ENCODE results near the gene PPFIBP1. TPM values are rescaled to one million over a fixed set of nuclear protein-coding genes. Genes with fewer than 3 reads are reported as not detected.

The PPFIBP1 gene
- polyA plus RNA-seq, 1 donor (not counting 4 experiments of a cell fraction or from before 2014, with no cell fraction given), result 83.5 TPM

DNA sequence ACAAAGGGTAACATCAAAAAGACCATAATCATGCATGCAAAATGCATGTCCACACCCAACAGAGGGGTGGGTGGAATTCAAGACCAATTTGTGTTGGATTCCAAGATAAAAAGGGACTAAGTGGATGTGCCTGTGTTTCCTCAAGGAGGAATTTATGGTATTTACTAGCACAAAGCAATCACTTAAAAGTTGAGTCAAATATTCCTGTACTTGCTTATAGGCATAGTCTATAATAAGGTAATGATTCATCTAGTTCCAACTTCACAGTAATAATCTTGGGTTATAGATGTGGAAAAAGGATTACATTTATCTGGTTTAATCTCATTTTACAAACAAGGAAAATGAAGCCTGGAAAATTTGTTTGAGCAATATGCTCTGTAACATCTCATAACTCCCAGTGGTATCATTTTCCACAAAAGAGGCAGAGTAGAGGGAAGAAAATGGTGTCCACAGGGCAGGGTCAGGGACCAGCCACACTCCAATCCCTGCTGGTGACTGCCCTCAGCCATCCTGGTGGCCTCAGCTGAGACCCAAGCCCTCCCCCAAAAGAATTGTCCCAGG is 91.4 kb downstream of the PPFIBP1 start:
- no peaks in the 10 kb centered on the region for H4K20me1 ChIP-seq (ENCODE audit: control insufficient read depth, extremely low read depth, insufficient read depth, low read length)
- peak overlapping the region; percentile 11 for H3K4me2 ChIP-seq (ENCODE audit: control insufficient read depth, extremely low read depth, insufficient read depth, low read depth, low read length)
- no peak overlapping the region for H3K9ac ChIP-seq (ENCODE audit: control insufficient read depth, extremely low read depth, insufficient read depth, low read length)
- peaks cover 60% of the 10 kb centered on the region for H3K79me2 ChIP-seq (ENCODE audit: control insufficient read depth, insufficient read depth, low read length)
- DNase-seq (ENCODE audit: low read depth, low spot score), result no peak
- no peaks in the 10 kb centered on the region for H3K27me3 ChIP-seq (ENCODE audit: control insufficient read depth, extremely low read depth, insufficient read depth, low read length)
- no peak overlapping the region for H3K4me3 ChIP-seq (ENCODE audit: control insufficient read depth in 2 of 3, extremely low read depth in 1 of 3, insufficient read depth in 2 of 3, low read depth in 1 of 3, low read length in 3 of 3)
- no peak for FAIRE-seq
- dilution Hi-C loops (cut with MboI; ENCODE audit: extremely low pct_ligation_motif_present, low sequenced_read_pairs), result no loop called here
- peaks cover 3% of the 10 kb centered on the region for H3K9me1 ChIP-seq (ENCODE audit: control insufficient read depth, extremely low read depth, insufficient read depth, low read length)
- TF ChIP-seq EZH2 (IDR thresholded peaks at IDR 0.05; ENCODE audit: low read length), result no peak
- TF ChIP-seq, protein P1, sequence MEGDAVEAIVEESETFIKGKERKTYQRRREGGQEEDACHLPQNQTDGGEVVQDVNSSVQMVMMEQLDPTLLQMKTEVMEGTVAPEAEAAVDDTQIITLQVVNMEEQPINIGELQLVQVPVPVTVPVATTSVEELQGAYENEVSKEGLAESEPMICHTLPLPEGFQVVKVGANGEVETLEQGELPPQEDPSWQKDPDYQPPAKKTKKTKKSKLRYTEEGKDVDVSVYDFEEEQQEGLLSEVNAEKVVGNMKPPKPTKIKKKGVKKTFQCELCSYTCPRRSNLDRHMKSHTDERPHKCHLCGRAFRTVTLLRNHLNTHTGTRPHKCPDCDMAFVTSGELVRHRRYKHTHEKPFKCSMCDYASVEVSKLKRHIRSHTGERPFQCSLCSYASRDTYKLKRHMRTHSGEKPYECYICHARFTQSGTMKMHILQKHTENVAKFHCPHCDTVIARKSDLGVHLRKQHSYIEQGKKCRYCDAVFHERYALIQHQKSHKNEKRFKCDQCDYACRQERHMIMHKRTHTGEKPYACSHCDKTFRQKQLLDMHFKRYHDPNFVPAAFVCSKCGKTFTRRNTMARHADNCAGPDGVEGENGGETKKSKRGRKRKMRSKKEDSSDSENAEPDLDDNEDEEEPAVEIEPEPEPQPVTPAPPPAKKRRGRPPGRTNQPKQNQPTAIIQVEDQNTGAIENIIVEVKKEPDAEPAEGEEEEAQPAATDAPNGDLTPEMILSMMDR (optimal IDR thresholded peaks at IDR 0.05 in 1 of 3, IDR thresholded peaks at IDR 0.05 in 1 of 3, conservative IDR thresholded peaks at IDR 0.05 in 1 of 3; ENCODE audit: extremely low read depth in 1 of 3, insufficient read depth in 2 of 3, low read length in 3 of 3), result no peak
- peaks cover 76% of the 10 kb centered on the region for H3K4me1 ChIP-seq (ENCODE audit: control insufficient read depth, extremely low read depth, insufficient read depth, low read length)
- H3K36me3 ChIP-seq (ENCODE audit: control insufficient read depth in 2 of 2, extremely low read depth in 1 of 2, insufficient read depth in 2 of 2, low read length in 2 of 2), result no peaks in the 10 kb centered on the region
- H2AFZ ChIP-seq (ENCODE audit: control insufficient read depth, low read length), result no peak overlapping the region
- H3K9me3 ChIP-seq (ENCODE audit: control insufficient read depth, low read depth, low read length), result no peaks in the 10 kb centered on the region
- peak overlapping the region; percentile 62 for H3K27ac ChIP-seq (ENCODE audit: control insufficient read depth, insufficient read depth, low read length)

GRCh38 chr12:27616356-27617142 is 92.5 kb downstream of the PPFIBP1 start:
- TF ChIP-seq, protein P1 (optimal IDR thresholded peaks at IDR 0.05 in 1 of 3, IDR thresholded peaks at IDR 0.05 in 1 of 3, conservative IDR thresholded peaks at IDR 0.05 in 1 of 3; ENCODE audit: extremely low read depth in 1 of 3, insufficient read depth in 2 of 3, low read length in 3 of 3), result no peak
- TF ChIP-seq EZH2 (IDR thresholded peaks at IDR 0.05; ENCODE audit: low read length), result no peak
- Histone ChIP-seq H2AFZ (ENCODE audit: control insufficient read depth, low read length) (no peak overlapping the region), H4K20me1 (ENCODE audit: control insufficient read depth, extremely low read depth, insufficient read depth, low read length) (no peaks in the 10 kb centered on the region), H3K27ac (ENCODE audit: control insufficient read depth, insufficient read depth, low read length) (peak overlapping the region; percentile 93), H3K4me3 (ENCODE audit: control insufficient read depth in 2 of 3, extremely low read depth in 1 of 3, insufficient read depth in 2 of 3, low read depth in 1 of 3, low read length in 3 of 3) (no peak overlapping the region), H3K4me2 (ENCODE audit: control insufficient read depth, extremely low read depth, insufficient read depth, low read depth, low read length) (peak overlapping the region; percentile 64), H3K9me1 (ENCODE audit: control insufficient read depth, extremely low read depth, insufficient read depth, low read length) (peaks cover 3% of the 10 kb centered on the region), H3K79me2 (ENCODE audit: control insufficient read depth, insufficient read depth, low read length) (peaks cover 54% of the 10 kb centered on the region), H3K27me3 (ENCODE audit: control insufficient read depth, extremely low read depth, insufficient read depth, low read length) (no peaks in the 10 kb centered on the region), H3K9me3 (ENCODE audit: control insufficient read depth, low read depth, low read length) (no peaks in the 10 kb centered on the region), H3K4me1 (ENCODE audit: control insufficient read depth, extremely low read depth, insufficient read depth, low read length) (peaks cover 74% of the 10 kb centered on the region), H3K36me3 (ENCODE audit: control insufficient read depth in 2 of 2, extremely low read depth in 1 of 2, insufficient read depth in 2 of 2, low read length in 2 of 2) (no peaks in the 10 kb centered on the region), H3K9ac (ENCODE audit: control insufficient read depth, extremely low read depth, insufficient read depth, low read length) (peak overlapping the region; percentile 13)
- dilution Hi-C loops (cut with MboI; ENCODE audit: extremely low pct_ligation_motif_present, low sequenced_read_pairs), result no loop called here
- FAIRE-seq, result peak; percentile 53
- no peak for DNase-seq (ENCODE audit: low read depth, low spot score)
